ENCODE data around the gene TNS1.
A peak's percentile ranks its signal among the peaks of the same experiment; 100 is the strongest.
"Not testable (repeated sequence)": the region's sequence is repeated elsewhere in the genome, so short reads cannot be mapped to it uniquely, and the experiment has no call there.

Gene TNS1

GRCh38 chr2:217790681-217791392, 212.0 kb downstream of the TNS1 start:
- DNase-seq: no peak

GRCh38 chr2:217790195-217790594, 212.6 kb downstream of the TNS1 start:
- no peak for DNase-seq

- no peak for DNase-seq
Measured at GRCh38 chr2:217789736-217790181, 213.0 kb downstream of the TNS1 start.

GRCh38 chr2:217789003-217789735, 213.6 kb downstream of the TNS1 start:
- DNase-seq: peak; percentile 90

- DNase-seq: no peak
Measured at GRCh38 chr2:217788669-217789002, 214.2 kb downstream of the TNS1 start.

GRCh38 chr2:217787160-217787877, 215.5 kb downstream of the TNS1 start:
- no peak for DNase-seq

GRCh38 chr2:217786560-217786959, 216.2 kb downstream of the TNS1 start:
- not testable (repeated sequence) for DNase-seq

GRCh38 chr2:217785544-217786045, 217.2 kb downstream of the TNS1 start:
- DNase-seq: peak; percentile 90

- no peak for DNase-seq
Measured at GRCh38 chr2:217784996-217785543, 217.7 kb downstream of the TNS1 start.

- DNase-seq: no peak
Measured at GRCh38 chr2:217783243-217783642, 219.6 kb downstream of the TNS1 start.

GRCh38 chr2:217777906-217778305, 224.9 kb downstream of the TNS1 start:
- no peak for DNase-seq

GRCh38 chr2:217776631-217777030, 226.2 kb downstream of the TNS1 start:
- DNase-seq: no peak

GRCh38 chr2:217775920-217776503, 226.8 kb downstream of the TNS1 start:
- DNase-seq: no peak

GRCh38 chr2:217774232-217774631, 228.6 kb downstream of the TNS1 start:
- no peak for DNase-seq

GRCh38 chr2:217773539-217773938, 229.3 kb downstream of the TNS1 start:
- no peak for DNase-seq

GRCh38 chr2:217766356-217766755, 236.4 kb downstream of the TNS1 start:
- no peak for DNase-seq

- DNase-seq: no peak
Measured at GRCh38 chr2:217761645-217762277, 241.0 kb downstream of the TNS1 start.

- DNase-seq: no peak
Measured at GRCh38 chr2:217759991-217760390, 242.8 kb downstream of the TNS1 start.

- DNase-seq: no peak
Measured at GRCh38 chr2:217757108-217757463, 245.7 kb downstream of the TNS1 start.

- peak; percentile 90 for DNase-seq
Measured at GRCh38 chr2:217756375-217757107, 246.3 kb downstream of the TNS1 start.

GRCh38 chr2:217755027-217755745, 247.6 kb downstream of the TNS1 start:
- no peak for DNase-seq

All from stimulated activated CD8-positive, alpha-beta memory T cell treated with anti-CD3 and anti-CD28 coated beads, Interleukin-4, amount 100 ng/mL, for 48 hours (primary cell).